ENCODE measurements around the gene PAM.

PAM gene

DNA sequence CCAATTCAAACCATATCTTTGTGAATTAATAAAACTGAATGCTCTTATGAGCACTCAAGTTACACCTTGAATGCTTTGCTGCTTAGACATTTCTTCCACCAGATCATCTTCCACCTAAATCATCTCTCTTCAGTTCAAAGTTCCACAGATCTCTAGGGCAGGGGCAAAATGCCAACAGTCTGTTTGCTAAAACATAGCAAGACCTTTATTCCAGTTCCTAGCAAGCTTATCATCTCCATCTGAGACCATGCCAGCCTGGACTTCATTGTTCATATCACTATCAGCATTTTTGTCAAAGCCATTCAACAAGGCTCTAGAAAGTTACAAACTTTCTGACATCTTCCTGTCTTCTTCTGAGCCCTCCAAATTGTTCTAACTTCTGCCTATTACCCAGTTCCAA is 245.0 kb downstream of the PAM start:
- Mint-ChIP-seq H3K36me3 (ENCODE audit: low read depth) (peaks cover 5% of the 10 kb centered on the region), H3K27me3 (no peaks in the 10 kb centered on the region), H3K4me1 (ENCODE audit: low read depth) (no peaks in the 10 kb centered on the region), H3K27ac (no peak overlapping the region), H3K9me3 (peaks cover 15% of the 10 kb centered on the region), H3K4me3 (no peak overlapping the region)
- intact Hi-C loops (cut with micrococcal nuclease) = no loop called here

DNA sequence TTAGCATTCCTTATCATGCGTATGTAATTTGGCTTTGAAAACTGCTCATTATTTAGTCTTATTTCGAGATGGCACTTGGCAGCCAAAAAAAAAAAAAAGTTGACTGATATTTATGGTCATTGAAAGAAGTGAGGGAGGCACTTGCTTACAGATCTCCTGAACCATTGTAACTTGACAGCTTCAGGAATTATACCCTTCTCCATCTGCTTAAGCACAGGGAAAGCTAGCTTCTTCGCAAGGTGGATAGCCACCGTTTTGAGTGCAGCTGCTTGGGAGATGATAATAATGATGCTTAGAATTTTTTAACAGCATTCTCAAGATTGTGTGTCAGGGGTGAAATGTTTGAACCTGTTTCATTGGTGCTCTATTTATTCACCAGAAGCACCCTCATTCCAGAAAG is 248.8 kb downstream of the PAM start:
- H3K27me3 Mint-ChIP-seq = no peaks in the 10 kb centered on the region
- peaks cover 15% of the 10 kb centered on the region for H3K9me3 Mint-ChIP-seq
- H3K36me3 Mint-ChIP-seq (ENCODE audit: low read depth) = peaks cover 5% of the 10 kb centered on the region
- H3K27ac Mint-ChIP-seq = no peak overlapping the region
- H3K4me1 Mint-ChIP-seq (ENCODE audit: low read depth) = no peaks in the 10 kb centered on the region
- no peak overlapping the region for H3K4me3 Mint-ChIP-seq
- intact Hi-C loops (cut with micrococcal nuclease) = no loop called here

DNA sequence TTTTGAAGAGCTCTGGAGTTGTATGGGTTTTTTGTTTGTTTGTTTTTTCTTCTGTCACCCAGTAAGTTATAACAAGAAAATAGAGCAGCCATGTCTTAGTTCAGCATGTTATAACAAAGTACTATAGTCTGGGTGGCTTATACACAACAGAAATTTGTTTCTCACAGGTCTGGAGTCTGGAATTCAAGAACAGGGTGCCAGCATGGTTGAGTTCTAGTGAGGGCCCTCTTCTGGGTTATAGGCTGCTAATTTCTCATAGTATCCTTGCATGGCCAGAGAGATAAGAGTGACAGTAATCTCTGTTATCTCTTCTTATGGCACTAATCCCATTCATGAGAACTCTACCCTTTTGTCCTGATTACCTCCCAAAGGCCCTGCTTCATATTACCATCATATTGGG is 250.2 kb downstream of the PAM start:
- H3K4me3 Mint-ChIP-seq = no peak overlapping the region
- peaks cover 4% of the 10 kb centered on the region for H3K9me3 Mint-ChIP-seq
- no peaks in the 10 kb centered on the region for H3K4me1 Mint-ChIP-seq (ENCODE audit: low read depth)
- intact Hi-C loops (cut with micrococcal nuclease) = no loop called here
- no peaks in the 10 kb centered on the region for H3K27me3 Mint-ChIP-seq
- H3K36me3 Mint-ChIP-seq (ENCODE audit: low read depth) = peaks cover 1% of the 10 kb centered on the region
- no peak overlapping the region for H3K27ac Mint-ChIP-seq

DNA sequence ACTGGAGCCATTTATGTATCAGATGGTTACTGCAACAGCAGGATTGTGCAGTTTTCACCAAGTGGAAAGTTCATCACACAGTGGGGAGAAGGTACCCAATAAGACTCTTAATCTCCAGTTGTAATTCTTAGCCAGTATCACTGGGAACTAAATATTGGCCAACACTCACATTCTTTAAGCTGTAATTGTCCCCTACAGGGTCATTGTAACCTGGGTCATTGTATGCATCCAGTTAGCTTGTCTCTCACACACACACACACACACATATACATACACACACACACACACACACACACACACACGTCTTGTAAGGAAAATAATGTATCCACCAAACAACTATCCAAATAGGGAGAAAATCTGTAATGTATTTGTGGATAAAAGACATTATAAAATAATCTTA is 251.8 kb downstream of the PAM start:
- Mint-ChIP-seq H3K4me3 (no peak overlapping the region), H3K4me1 (ENCODE audit: low read depth) (no peaks in the 10 kb centered on the region), H3K27ac (no peak overlapping the region), H3K9me3 (peaks cover 1% of the 10 kb centered on the region), H3K36me3 (ENCODE audit: low read depth) (no peaks in the 10 kb centered on the region), H3K27me3 (no peaks in the 10 kb centered on the region)
- intact Hi-C loops (cut with micrococcal nuclease) = no loop called here

DNA sequence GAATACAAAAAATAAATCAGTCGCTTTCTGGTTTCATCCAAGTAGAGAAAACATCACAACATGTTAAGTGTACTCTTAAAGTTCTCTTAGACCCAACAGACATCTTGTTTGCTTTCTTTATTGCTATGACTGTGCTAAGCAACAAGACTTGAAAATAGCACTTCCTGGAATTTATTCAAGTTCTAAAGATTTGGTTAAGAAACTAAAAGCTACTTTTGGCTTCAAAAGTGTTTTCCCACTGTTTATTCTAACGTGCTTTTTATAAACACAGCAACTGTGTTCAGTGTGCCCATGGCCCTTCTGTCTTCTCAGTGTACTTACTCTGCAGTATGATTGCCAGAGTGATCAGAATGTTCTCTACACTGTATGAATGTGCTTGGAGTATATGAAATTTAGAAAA is 255.1 kb downstream of the PAM start:
- intact Hi-C loops (cut with micrococcal nuclease) = no loop called here
- Mint-ChIP-seq H3K27me3 (no peaks in the 10 kb centered on the region), H3K36me3 (ENCODE audit: low read depth) (no peaks in the 10 kb centered on the region), H3K9me3 (peaks cover 8% of the 10 kb centered on the region), H3K27ac (no peak overlapping the region), H3K4me1 (ENCODE audit: low read depth) (no peaks in the 10 kb centered on the region), H3K4me3 (no peak overlapping the region)

DNA sequence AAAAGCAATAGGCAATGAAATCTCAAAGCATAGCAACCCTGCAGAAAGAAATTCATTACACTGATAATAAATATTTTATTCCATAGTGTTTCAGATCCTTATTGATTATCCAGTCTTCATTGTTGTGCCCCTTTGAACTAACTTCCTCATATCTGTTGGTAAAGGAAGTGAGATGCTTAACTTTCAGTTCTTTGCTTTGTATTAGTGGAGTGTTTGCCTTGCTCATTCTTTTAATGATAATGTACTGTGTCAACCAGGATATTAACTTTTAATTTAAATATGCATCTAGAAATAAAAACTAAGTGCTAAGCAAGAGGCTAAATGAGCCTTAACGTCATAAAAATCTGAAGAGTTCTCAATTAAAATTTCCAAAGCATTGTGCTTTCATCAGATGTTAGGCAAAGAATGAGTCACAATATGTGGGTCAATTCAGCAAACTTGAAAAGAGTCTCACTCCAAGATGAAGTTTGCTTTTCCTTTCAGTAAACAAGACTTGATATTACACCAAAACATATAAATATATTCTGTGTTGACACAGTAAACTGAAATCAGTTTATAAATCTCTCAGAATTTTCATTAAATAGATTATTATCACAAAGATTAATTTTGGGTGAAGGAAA is 258.9 kb downstream of the PAM start:
- no peak overlapping the region for H3K4me3 Mint-ChIP-seq
- no peaks in the 10 kb centered on the region for H3K36me3 Mint-ChIP-seq (ENCODE audit: low read depth)
- no peaks in the 10 kb centered on the region for H3K4me1 Mint-ChIP-seq (ENCODE audit: low read depth)
- H3K27ac Mint-ChIP-seq = no peak overlapping the region
- no peaks in the 10 kb centered on the region for H3K27me3 Mint-ChIP-seq
- intact Hi-C loops (cut with micrococcal nuclease) = no loop called here
- peaks cover 8% of the 10 kb centered on the region for H3K9me3 Mint-ChIP-seq

DNA sequence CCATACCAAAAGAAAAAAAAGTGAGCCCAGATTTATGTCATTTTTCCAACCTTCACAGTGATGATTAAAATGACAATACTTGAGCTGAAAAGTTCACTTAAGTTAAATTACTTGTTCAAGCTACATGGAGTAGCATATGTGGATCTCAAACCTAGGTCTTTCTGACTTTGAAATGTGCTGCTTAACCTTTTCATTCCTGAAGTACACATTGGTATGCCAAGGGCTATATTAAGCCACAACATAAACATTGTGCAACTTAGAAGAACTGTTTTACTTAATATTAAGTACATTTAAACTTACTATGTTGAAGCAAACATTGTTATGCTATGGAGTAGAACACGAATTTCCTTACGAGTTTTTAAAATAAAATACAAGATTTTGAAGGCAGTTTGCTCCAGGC is 259.9 kb downstream of the PAM start:
- no peaks in the 10 kb centered on the region for H3K4me1 Mint-ChIP-seq (ENCODE audit: low read depth)
- no peak overlapping the region for H3K27ac Mint-ChIP-seq
- H3K9me3 Mint-ChIP-seq = peaks cover 8% of the 10 kb centered on the region
- H3K4me3 Mint-ChIP-seq = no peak overlapping the region
- intact Hi-C loops (cut with micrococcal nuclease) = no loop called here
- no peaks in the 10 kb centered on the region for H3K36me3 Mint-ChIP-seq (ENCODE audit: low read depth)
- H3K27me3 Mint-ChIP-seq = no peaks in the 10 kb centered on the region

DNA sequence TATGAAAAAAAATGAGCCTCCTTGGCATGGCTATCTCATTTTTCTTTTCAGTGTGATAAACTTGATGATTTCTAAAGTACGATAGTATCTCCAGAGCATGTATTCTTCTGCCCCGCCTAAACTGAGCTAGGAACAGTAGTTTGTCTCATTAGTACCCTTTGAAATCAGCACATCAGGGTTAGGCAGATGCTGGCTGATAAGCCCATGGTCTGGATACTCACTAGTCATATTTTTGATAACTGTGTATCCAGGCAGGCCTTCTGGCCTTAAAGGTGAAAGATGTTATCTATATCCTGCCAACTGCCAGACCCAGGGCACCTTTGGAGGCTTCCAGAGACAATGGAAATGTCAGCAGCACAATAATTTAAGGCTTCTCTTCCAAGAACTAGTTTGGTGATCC is 261.1 kb downstream of the PAM start:
- Mint-ChIP-seq H3K9me3 (peaks cover 8% of the 10 kb centered on the region), H3K27ac (no peak overlapping the region), H3K36me3 (ENCODE audit: low read depth) (no peaks in the 10 kb centered on the region), H3K4me3 (no peak overlapping the region), H3K4me1 (ENCODE audit: low read depth) (no peaks in the 10 kb centered on the region), H3K27me3 (no peaks in the 10 kb centered on the region)
- intact Hi-C loops (cut with micrococcal nuclease) = no loop called here

DNA sequence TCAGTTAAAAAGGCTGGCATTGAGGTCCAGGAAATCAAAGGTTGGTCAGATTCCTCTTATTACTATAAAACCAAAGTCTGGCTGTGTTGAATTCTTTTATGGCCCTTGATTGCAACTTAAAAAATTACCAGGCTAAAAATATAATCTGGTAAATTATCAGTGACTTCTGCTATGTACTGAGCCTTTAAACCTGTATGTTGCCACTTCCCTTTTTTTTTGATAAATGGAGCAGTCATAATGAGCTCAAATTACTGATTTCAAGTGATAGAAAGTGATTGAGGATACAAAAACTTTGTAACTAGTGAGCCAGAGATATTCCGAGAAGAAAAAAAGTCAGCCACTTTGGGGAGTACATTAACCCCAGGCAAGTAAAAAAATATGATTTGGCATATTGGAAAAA is 264.7 kb downstream of the PAM start:
- Mint-ChIP-seq H3K4me3 (no peak overlapping the region), H3K9me3 (no peaks in the 10 kb centered on the region), H3K27me3 (no peaks in the 10 kb centered on the region), H3K27ac (no peak overlapping the region), H3K36me3 (ENCODE audit: low read depth) (no peaks in the 10 kb centered on the region), H3K4me1 (ENCODE audit: low read depth) (no peaks in the 10 kb centered on the region)
- intact Hi-C loops (cut with micrococcal nuclease) = no loop called here

DNA sequence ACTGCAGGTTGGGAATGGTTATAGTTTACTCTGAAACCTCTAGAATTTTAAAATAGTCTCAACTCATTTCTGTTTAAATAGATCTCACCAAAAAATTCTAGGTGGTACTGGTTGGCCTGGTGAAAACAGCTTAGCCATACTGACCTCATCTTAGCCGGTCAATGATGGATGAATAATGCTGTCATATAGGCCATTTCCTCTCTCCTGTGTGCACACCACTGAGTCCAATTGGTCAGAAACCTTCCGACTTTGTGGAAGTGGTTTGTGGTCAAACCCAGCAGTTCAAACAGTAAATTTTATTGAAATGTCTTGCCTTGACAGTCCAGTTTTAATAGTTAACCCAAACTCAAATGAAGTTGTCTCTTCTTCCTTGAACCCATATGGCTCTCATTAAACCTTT is 266.2 kb downstream of the PAM start:
- H3K9me3 Mint-ChIP-seq = no peaks in the 10 kb centered on the region
- no peak overlapping the region for H3K27ac Mint-ChIP-seq
- H3K36me3 Mint-ChIP-seq (ENCODE audit: low read depth) = no peaks in the 10 kb centered on the region
- H3K27me3 Mint-ChIP-seq = no peaks in the 10 kb centered on the region
- no peak overlapping the region for H3K4me3 Mint-ChIP-seq
- intact Hi-C loops (cut with micrococcal nuclease) = no loop called here
- no peaks in the 10 kb centered on the region for H3K4me1 Mint-ChIP-seq (ENCODE audit: low read depth)

DNA sequence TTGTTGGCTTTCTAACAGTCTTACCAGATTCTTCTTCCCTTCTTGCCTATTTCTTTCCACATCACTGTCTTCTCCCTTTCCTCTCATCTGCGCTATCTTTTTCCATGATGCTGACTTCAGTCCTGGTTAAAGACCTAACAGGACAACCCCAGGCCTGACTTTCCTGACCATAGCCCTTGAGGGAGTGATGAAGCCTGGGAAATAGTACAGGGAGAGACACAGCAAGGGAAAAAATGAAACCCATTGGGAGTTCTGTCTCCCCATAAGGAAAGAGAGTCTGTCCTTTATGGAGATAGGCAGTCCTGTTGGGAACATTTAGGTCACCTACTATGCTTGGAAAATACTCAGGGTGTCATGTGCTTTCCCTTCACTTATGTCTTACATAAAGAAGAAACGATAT is 272.2 kb downstream of the PAM start:
- Mint-ChIP-seq H3K9me3 (no peaks in the 10 kb centered on the region), H3K27me3 (no peaks in the 10 kb centered on the region), H3K27ac (no peak overlapping the region), H3K36me3 (ENCODE audit: low read depth) (no peaks in the 10 kb centered on the region), H3K4me1 (ENCODE audit: low read depth) (no peaks in the 10 kb centered on the region), H3K4me3 (no peak overlapping the region)
- intact Hi-C loops (cut with micrococcal nuclease) = no loop called here

DNA sequence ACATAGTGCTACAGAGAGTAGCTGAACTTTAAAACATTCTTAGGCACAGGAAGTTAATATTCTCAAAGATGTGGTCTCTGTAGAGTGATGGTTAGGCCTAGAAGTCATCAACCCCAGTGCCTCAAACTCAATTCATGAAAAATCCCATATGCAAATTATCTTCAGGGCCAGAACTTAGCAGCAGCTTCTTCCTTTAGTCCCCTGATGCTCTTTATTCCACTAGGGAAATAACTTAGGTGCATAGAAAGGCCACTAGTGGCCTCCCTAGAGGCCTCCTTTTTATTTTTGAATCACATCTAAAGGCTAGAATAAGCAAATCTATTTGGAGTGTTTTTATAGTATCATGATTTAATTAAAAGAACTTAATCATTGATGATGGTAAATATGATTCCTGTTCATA is 276.5 kb downstream of the PAM start:
- no peaks in the 10 kb centered on the region for H3K4me1 Mint-ChIP-seq (ENCODE audit: low read depth)
- H3K27me3 Mint-ChIP-seq = no peaks in the 10 kb centered on the region
- no peak overlapping the region for H3K4me3 Mint-ChIP-seq
- peaks cover 9% of the 10 kb centered on the region for H3K9me3 Mint-ChIP-seq
- intact Hi-C loops (cut with micrococcal nuclease) = no loop called here
- H3K36me3 Mint-ChIP-seq (ENCODE audit: low read depth) = no peaks in the 10 kb centered on the region
- no peak overlapping the region for H3K27ac Mint-ChIP-seq

DNA sequence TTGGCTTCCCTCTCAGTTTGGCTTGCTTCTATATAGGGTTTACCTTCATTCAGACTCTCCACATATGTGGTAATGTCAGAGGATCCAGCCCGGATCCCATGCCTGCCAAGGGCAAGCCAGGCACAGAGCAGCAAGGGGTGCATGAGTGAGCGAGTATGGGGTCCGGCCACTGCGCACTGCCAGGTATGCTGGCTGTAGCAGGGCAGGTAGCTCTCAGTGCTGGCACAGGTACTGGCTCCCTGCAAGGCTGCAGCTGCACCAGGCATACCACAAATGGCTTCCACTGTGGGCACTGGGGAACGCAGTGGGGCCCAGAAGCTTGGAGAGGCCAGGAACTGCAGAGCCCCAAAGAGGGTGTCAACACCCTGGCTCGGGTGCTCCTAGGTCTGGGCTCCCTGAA is 278.6 kb downstream of the PAM start:
- intact Hi-C loops (cut with micrococcal nuclease) = no loop called here
- Mint-ChIP-seq H3K4me1 (ENCODE audit: low read depth) (no peaks in the 10 kb centered on the region), H3K4me3 (no peak overlapping the region), H3K27ac (no peak overlapping the region), H3K9me3 (peaks cover 9% of the 10 kb centered on the region), H3K27me3 (no peaks in the 10 kb centered on the region), H3K36me3 (ENCODE audit: low read depth) (no peaks in the 10 kb centered on the region)

DNA sequence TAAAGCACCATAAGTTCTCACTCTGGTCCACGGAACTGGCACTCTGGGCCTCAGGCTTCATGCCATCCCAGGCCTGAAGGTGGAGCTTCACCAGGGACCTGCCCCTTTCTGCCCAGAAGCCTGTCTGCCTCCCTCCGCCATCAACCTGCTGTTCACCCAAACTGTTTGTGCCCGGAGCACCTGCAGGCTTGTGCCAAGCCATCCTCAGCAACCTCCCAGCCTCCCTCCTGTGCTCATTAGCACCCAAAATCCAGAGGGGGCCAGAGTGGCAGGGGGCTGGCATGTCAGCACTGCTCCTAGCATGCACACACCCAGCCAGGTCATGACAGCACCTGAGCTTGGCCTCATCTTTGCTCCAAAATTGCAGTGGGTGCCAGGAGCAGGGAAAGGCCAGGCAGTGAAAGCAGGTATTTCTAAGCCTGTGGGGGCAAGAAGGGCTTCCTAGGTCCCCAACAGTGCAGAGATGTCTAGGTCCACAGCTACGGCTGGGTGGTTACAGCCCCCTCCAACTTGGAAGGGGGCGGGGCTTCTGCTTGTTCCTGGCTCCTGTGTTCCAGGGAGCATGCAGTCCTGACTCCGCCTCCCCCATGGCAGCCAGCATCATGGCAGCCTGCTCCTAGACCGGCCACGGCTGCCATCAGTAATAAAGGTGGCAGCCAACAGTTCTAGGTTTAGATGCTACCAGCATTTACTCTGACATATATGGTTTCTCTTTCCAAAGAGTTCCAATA is 279.7 kb downstream of the PAM start:
- no peak overlapping the region for H3K4me3 Mint-ChIP-seq
- H3K4me1 Mint-ChIP-seq (ENCODE audit: low read depth) = no peaks in the 10 kb centered on the region
- no peaks in the 10 kb centered on the region for H3K36me3 Mint-ChIP-seq (ENCODE audit: low read depth)
- intact Hi-C loops (cut with micrococcal nuclease) = no loop called here
- no peaks in the 10 kb centered on the region for H3K27me3 Mint-ChIP-seq
- H3K27ac Mint-ChIP-seq = no peak overlapping the region
- peaks cover 9% of the 10 kb centered on the region for H3K9me3 Mint-ChIP-seq

DNA sequence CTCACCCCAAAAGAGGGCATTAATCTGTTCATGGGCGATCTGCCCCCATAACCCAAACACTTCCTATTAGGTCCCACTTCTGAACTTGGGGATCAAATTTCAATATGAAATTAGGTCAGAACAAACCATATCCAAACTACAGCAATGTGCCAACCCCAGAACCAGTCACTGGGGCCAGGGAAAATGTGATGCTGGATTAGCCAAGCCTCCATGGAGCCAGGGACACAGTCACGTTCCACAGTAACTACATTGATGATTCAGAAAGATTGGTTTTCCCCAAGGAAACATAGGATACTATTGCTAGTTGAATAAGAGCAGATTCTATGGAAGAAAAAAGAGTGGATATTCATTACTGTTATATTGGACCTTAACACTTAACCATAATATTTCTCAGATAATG is 280.6 kb downstream of the PAM start:
- H3K9me3 Mint-ChIP-seq = peaks cover 9% of the 10 kb centered on the region
- H3K27ac Mint-ChIP-seq = no peak overlapping the region
- H3K36me3 Mint-ChIP-seq (ENCODE audit: low read depth) = no peaks in the 10 kb centered on the region
- H3K4me3 Mint-ChIP-seq = no peak overlapping the region
- intact Hi-C loops (cut with micrococcal nuclease) = no loop called here
- no peaks in the 10 kb centered on the region for H3K4me1 Mint-ChIP-seq (ENCODE audit: low read depth)
- no peaks in the 10 kb centered on the region for H3K27me3 Mint-ChIP-seq

Measured in dendritic cell treated with granulocyte-macrophage colony-stimulating factor and Interleukin-4, amounts not matched to agents 40 ng/mL and 50 ng/mL, for 4 days (primary cell).